Measurements from ENCODE around the gene FAM81B.

The FAM81B gene

DNA sequence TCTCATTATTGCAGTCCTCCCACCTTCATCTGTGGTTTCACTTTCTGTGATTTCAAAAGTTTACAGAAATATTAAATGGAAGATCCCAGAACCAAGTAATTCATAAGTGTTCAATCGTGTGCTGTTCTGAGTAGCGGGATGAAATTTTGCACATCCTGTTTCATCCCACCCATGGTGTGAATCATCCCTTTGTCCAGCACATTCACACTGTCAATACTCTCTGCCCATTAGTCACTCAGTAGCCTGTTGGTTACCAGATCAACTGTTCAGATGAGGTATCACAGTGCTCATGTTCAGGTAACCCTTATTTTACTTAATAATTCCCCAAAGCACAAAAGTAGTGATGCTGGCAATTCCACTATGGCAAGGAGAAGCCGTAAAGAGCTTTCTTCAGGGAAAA, 26.8 kb downstream of the FAM81B start:
- FAIRE-seq (peak; percentile 76), DNase-seq (ENCODE audit: insufficient read length, low spot score) (no peak)
- TF ChIP-seq POLR2A (IDR thresholded peaks at IDR 0.05; ENCODE audit: low read depth, low read length) = no peak

GRCh38 chr5:95422838-95423237, 31.7 kb downstream of the FAM81B start:
- TF ChIP-seq POLR2A (IDR thresholded peaks at IDR 0.05; ENCODE audit: low read depth, low read length) = no peak
- DNase-seq (ENCODE audit: insufficient read length, low spot score) (no peak), FAIRE-seq (no peak)

DNA sequence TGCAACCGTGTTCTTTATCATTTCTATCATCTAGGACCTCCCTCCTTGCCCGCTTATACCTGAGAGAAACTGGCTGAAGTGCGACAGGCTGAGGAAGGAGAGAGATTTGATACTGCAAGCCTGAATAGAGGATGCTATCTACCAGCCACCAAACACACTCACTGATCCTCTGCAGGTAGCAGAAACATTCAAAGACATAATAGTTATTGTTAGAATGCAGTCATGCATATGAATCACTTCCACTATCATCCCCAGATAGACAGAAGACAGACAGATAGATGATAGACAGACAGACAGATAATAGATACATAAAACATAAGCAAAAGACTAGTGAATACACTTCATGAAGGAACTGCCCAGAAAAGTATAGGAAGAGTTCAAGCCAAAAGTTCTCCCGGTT, 32.9 kb downstream of the FAM81B start:
- TF ChIP-seq POLR2A (IDR thresholded peaks at IDR 0.05; ENCODE audit: low read depth, low read length) = no peak
- FAIRE-seq = no peak
- DNase-seq (ENCODE audit: insufficient read length, low spot score) = no peak

DNA sequence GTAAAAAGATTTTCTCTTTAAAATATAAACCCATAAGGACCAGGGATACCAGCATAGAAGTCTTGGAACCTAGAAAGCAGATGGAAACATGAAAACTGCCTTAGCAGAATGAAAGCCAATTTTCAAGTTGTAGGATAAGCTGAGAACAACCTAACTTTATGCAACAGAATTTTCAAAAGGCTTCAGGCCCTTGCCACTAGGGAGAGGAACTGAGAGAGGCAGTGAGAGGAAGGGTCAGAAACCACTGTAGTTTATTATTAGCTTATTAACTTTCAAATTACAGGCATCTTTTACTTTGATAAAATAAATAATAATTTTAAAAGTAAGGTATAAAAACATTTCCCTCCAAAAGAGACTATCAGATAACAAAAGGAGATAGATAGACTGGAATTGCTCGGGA, 33.4 kb downstream of the FAM81B start:
- no peak for FAIRE-seq
- TF ChIP-seq POLR2A (IDR thresholded peaks at IDR 0.05; ENCODE audit: low read depth, low read length) = no peak

DNA sequence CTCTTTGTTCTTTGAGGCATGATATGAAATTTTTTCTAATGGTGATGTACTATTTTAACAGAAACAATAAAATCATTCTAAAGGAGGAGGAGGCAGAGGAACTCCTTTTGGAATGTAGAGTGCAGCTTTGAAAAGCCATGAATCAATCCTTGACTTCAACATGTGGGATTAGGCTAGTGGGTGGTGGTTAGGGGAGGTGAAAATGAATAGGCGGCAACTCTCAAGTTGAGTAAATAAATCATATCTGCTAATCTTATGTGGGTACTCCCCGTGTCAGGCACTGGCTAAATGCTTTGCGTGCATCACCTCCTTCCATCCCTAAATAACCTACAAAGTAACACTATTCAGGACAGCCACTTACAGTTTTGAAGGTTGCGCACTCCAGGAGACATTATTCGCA, 35.1 kb downstream of the FAM81B start:
- DNase-seq (ENCODE audit: insufficient read length, low spot score) (no peak), FAIRE-seq (no peak)
- TF ChIP-seq POLR2A (IDR thresholded peaks at IDR 0.05; ENCODE audit: low read depth, low read length) = no peak

More for the DNA sequence above, 33.4 kb downstream of the FAM81B start:
- no peak for DNase-seq (ENCODE audit: insufficient read length, low spot score)

- no peak for TF ChIP-seq POLR2A (IDR thresholded peaks at IDR 0.05; ENCODE audit: low read depth, low read length)
- FAIRE-seq = no peak
- DNase-seq (ENCODE audit: insufficient read length, low spot score) = no peak
These were observed 41.6 kb downstream of the FAM81B start for GRCh38 chr5:95432779-95433178.

GRCh38 chr5:95439801-95440493, 48.8 kb downstream of the FAM81B start:
- TF ChIP-seq POLR2A (IDR thresholded peaks at IDR 0.05; ENCODE audit: low read depth, low read length) = no peak
- no peak for DNase-seq (ENCODE audit: insufficient read length, low spot score)
- no peak for FAIRE-seq

- no peak for FAIRE-seq
- no peak for DNase-seq (ENCODE audit: insufficient read length, low spot score)
- TF ChIP-seq POLR2A (IDR thresholded peaks at IDR 0.05; ENCODE audit: low read depth, low read length) = no peak
These were observed 49.7 kb downstream of the FAM81B start for GRCh38 chr5:95440825-95441224.

DNA sequence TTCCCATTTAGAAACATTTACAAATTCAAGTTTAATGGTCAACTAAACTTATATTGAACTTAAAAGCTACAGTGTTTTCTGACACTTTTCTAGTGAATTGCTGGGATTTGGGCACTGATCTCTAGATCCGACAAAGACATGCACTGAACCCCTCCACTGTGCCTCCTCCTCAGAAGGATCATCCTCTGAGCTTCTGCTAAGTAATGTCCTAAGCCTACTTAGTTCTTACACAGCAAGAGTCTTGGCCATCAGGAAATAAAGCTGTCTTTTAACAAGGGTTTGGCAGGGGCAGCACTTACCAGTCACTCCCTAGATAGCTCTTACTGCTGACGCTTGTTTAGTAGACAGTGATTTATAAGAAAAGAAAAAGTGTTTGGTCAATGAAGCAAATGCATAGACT, 50.5 kb downstream of the FAM81B start:
- no peak for DNase-seq (ENCODE audit: insufficient read length, low spot score)

GRCh38 chr5:95445442-95445841, 54.3 kb downstream of the FAM81B start:
- TF ChIP-seq POLR2A (IDR thresholded peaks at IDR 0.05; ENCODE audit: low read depth, low read length) = no peak
- FAIRE-seq (no peak), DNase-seq (ENCODE audit: insufficient read length, low spot score) (no peak)

More for the DNA sequence above, 50.5 kb downstream of the FAM81B start:
- FAIRE-seq = no peak
- no peak for TF ChIP-seq POLR2A (IDR thresholded peaks at IDR 0.05; ENCODE audit: low read depth, low read length)

GRCh38 chr5:95445995-95446394, 54.8 kb downstream of the FAM81B start:
- peak; percentile 5 for DNase-seq (ENCODE audit: insufficient read length, low spot score)
- no peak for TF ChIP-seq POLR2A (IDR thresholded peaks at IDR 0.05; ENCODE audit: low read depth, low read length)
- FAIRE-seq = no peak

DNA sequence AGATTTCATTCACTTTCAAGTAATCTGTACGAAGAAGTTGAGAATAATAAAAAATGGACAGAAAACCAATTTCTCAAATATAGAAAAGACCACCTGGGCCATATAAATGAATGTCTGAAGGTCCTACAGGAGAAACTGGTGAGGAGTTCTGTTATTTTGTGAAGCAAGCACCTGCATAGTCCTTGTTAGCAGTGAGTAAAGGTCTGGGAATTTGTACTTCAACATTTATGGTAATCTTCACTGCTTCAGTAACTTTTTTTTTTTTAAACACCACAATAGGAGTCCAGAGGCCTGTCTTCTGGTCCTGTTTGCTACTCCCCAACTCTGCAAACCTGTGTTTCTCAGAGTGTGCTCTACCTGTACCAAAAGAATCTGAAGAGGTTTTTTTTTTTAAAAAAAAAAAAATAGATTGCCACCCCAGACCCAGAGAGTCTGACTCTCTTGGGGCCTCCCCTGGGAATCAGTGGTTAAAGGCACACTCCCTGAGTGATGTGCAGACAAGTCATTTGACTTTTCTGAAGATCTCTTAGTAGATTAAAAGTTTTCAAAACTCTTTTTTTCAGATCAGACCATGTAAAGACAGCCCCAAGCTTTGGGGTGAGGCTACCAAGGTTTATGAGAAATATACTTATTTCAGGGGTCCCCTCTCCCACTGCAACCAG, 55.5 kb downstream of the FAM81B start:
- FAIRE-seq (no peak), DNase-seq (ENCODE audit: insufficient read length, low spot score) (no peak)
- TF ChIP-seq POLR2A (IDR thresholded peaks at IDR 0.05; ENCODE audit: low read depth, low read length) = no peak

GRCh38 chr5:95447961-95448360, 56.8 kb downstream of the FAM81B start:
- FAIRE-seq (no peak), DNase-seq (ENCODE audit: insufficient read length, low spot score) (no peak)
- TF ChIP-seq POLR2A (IDR thresholded peaks at IDR 0.05; ENCODE audit: low read depth, low read length) = no peak

GRCh38 chr5:95448789-95449188, 57.6 kb downstream of the FAM81B start:
- no peak for TF ChIP-seq POLR2A (IDR thresholded peaks at IDR 0.05; ENCODE audit: low read depth, low read length)
- DNase-seq (ENCODE audit: insufficient read length, low spot score) = no peak
- no peak for FAIRE-seq

DNA sequence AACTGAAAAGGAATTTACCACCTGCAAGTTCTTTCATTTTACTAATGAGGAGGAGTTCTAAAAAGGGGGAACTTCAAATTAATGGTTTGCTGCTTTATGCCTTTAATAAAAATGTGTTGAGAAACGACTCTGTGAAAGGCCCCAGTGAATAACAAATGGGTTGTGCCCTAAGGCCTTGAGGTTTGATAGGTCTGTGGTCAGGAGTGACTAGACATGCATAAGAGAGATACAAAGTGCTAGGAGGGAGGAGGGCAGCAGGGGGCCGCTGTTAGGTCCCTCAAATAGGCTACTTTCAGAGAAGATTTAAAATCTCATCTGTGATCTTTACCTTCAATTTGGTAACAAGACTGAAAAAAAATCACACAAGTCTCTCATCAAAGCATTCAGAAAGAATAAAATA, 58.3 kb downstream of the FAM81B start:
- DNase-seq (ENCODE audit: insufficient read length, low spot score) (no peak), FAIRE-seq (no peak)
- no peak for TF ChIP-seq POLR2A (IDR thresholded peaks at IDR 0.05; ENCODE audit: low read depth, low read length)

All from H54 (cell line).